GM12878 (cell line): Measurements from ENCODE around the gene VIPAS39.

Source experiments
- BACH1 ChIP-seq: fragments of 450-650 bp; IDR thresholded peaks from 2 replicates; pipeline ENCODE4 v1.6.1; 2017; ENCODE audit warnings: mild to moderate bottlenecking, borderline replicate concordance
- POLR2A ChIP-seq: IDR thresholded peaks from 2 replicates; pipeline ENCODE4 v1.6.1; 2011; ENCODE audit warnings: low read depth, mild to moderate bottlenecking, low read length
- SP1 ChIP-seq: IDR thresholded peaks from one replicate; pipeline ENCODE4 v1.6.1; 2011; ENCODE audit warnings: low read depth, low read length
- ZNF274 ChIP-seq: IDR thresholded peaks from one replicate; pipeline ENCODE4 v1.8.0; 2011; ENCODE audit not compliant: insufficient read length, insufficient read depth
- TF ChIP-seq, protein P1 (sequence below), 3 experiments: IDR thresholded peaks in 2 of 3; conservative IDR thresholded peaks in 1 of 3; 2 replicates each; pipeline ENCODE4 v1.5.1; 2011; ENCODE audit warnings: low read depth in 3 of 3, low read length in 3 of 3, mild to moderate bottlenecking in 3 of 3, control low read depth in 2 of 3, moderate library complexity in 2 of 3, inconsistent platforms in 1 of 3, mixed read lengths in 1 of 3; ENCODE audit not compliant: control insufficient read depth in 2 of 3, insufficient read depth in 1 of 3; ENCODE audit errors: extremely low read depth in 1 of 3

DNA sequence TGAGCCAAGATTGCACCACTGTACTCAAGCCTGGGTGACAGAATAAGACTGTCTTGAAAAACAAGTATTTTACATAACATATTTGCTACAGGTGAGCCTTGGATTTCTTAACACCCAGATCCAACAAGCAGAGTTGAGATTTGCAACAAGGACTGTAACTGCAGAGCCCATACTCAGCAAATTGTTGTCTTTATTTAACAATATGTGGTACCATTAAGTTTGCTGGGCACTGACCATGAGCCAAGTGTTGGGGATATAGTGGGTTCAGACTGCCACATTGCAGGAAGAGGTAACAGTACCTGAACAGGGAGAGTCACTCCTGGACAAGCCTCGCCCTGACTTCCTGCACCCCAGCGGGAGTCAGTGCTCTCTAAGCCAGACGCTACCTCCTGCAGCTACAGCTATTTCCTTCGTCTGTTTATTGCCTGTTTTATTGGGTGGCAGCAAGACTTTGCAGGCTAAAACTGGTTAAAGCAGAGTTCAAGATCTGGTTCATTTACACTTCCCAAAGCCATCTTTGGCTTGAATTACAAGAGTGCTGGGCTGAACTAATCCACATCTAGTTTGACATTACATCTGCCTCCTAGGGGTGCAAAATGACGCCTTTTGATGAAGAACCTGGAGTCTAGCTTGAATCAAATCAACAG, 12.9 kb upstream of the VIPAS39 start:
- TF ChIP-seq POLR2A, result 0 out of 2 replicates have a peak, but pooled peaks have one; percentile 18
- no peak for TF ChIP-seq SP1
- TF ChIP-seq BACH1, result no peak
- TF ChIP-seq ZNF274, result no peak
- TF ChIP-seq, protein P1, sequence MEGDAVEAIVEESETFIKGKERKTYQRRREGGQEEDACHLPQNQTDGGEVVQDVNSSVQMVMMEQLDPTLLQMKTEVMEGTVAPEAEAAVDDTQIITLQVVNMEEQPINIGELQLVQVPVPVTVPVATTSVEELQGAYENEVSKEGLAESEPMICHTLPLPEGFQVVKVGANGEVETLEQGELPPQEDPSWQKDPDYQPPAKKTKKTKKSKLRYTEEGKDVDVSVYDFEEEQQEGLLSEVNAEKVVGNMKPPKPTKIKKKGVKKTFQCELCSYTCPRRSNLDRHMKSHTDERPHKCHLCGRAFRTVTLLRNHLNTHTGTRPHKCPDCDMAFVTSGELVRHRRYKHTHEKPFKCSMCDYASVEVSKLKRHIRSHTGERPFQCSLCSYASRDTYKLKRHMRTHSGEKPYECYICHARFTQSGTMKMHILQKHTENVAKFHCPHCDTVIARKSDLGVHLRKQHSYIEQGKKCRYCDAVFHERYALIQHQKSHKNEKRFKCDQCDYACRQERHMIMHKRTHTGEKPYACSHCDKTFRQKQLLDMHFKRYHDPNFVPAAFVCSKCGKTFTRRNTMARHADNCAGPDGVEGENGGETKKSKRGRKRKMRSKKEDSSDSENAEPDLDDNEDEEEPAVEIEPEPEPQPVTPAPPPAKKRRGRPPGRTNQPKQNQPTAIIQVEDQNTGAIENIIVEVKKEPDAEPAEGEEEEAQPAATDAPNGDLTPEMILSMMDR (IDR thresholded peaks at IDR 0.05 in 2 of 3, conservative IDR thresholded peaks at IDR 0.05 in 1 of 3; ENCODE audit: control insufficient read depth in 2 of 3, extremely low read depth in 1 of 3, insufficient read depth in 1 of 3, low read depth in 3 of 3, low read length in 3 of 3), result no peak
